ENCODE results near the gene CEP112. TPM values are rescaled to one million over a fixed set of nuclear protein-coding genes. Genes with fewer than 3 reads are reported as not detected.
"Not testable (repeated sequence)": the region's sequence is repeated elsewhere in the genome, so short reads cannot be mapped to it uniquely, and the experiment has no call there.

CEP112 gene
- total RNA-seq, 1 donor from 2014 or later, result 15.8 TPM

DNA sequence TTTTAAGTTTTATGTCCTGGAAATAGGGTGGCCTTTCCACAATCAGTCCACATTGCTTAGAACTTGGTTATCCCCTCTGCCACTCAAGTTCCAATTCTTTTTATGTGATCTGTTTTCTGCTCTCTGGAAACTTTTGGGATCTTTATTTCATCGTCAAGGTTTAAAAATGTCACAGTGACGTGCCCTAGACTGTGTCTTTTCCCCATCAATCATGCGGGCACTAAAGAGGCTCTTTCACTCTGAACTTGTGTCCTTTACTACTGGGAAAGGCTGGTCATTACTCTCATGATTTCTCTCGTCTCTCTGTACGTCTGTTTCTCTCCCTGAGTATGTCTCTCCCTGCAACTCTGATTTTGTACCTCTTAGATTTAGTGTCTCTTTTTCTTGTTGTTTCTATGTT lies 440.7 kb downstream of the CEP112 start:
- no peak for DNase-seq (ENCODE audit: extremely low read depth, low read depth, low spot score)

DNA sequence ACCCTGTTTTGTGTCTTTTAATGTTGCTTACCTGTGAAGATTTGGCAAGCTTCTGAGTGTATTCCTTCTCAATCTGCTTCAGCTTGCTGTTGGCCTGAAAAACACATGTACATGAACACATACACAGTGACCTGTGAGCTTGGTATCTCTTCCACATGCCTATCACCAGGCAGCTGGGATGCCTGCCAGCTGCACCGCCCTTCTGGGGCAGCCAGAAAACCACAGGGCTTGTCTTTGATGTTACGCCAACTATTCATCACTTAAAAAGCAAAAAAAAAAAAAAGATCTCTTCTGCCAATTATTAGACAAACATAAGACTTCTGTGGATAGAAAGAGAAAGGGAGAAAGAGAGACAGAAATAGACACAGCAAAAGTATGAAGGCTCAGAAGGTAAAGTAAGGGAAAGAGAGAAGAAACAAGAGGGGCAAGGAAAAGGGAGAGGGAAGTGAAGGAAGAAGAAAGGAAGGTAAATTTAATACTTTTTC lies 441.3 kb downstream of the CEP112 start:
- DNase-seq (ENCODE audit: extremely low read depth, low read depth, low spot score), result no peak

DNA sequence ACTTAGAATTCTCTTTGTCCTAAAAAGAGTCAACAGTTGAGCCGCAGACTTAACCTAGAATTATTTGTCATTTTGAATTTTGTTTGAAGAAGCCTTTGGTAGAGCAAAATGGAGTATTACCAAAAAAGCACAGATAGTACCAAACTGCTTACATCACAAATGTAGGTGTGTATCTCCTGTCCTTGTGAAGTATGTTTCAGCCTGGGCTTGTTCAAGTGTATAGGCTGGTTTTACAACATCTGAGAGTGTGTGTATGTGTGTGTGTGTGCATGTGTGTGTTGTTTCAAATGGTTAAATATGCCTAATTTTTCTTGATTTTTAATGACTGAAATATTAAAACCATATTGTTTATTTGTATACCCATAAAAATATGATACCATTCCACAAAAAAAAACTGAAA lies 441.8 kb downstream of the CEP112 start:
- no peak for DNase-seq (ENCODE audit: extremely low read depth, low read depth, low spot score)

DNA sequence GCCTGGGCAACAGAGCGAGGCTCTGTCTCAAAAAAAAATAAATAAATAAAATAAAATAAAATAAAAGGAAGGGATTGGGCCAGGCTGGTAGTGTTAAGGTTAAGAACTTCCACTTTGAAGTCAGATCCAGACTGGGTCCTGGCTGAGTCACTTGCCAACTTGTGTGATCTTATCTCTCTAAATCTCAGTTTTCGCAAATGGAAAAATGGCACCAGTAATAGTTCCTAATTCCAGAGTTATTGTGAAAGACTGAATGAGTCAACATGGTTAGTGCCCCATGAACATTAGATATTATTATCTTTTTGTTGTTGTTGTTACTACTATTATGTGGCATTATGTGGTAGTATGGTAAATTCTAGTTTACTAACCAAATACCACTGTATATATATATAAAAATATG lies 442.5 kb downstream of the CEP112 start:
- DNase-seq (ENCODE audit: extremely low read depth, low read depth, low spot score), result no peak

DNA sequence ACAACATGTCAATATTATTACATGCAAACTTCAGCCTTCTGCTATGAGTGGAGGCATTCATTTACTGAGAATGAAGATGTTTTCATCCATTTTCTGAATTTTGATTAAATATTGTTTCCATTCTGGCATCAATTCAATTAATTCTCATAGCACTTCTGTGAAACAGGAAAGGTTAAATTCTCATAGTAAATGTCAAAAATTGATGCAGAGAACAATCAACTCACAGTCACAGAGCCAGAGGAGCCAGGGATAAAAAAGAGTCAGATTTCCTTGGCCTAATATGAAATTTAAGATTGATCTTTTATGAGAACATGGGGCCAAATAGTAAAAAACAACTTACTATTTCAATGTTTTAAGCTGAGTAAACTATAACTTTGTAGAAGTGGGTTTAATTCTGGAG lies 446.7 kb downstream of the CEP112 start:
- no peak for DNase-seq (ENCODE audit: extremely low read depth, low read depth, low spot score)

DNA sequence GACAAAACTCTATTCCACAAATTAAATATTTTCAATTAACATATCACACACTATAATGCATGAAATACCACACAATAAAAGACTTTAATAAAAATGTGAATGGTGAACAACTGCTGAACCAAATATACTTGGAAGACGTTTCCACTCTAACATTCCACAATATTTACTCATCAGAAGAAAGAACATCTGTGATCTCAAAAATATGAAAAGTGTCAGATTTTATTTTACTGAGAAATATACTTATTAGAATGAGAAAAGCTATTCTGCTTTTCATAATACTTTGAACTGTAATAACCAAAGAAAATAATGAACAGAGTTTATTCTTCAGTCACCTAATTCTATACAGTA lies 448.7 kb downstream of the CEP112 start:
- DNase-seq (ENCODE audit: extremely low read depth, low read depth, low spot score), result no peak

DNA sequence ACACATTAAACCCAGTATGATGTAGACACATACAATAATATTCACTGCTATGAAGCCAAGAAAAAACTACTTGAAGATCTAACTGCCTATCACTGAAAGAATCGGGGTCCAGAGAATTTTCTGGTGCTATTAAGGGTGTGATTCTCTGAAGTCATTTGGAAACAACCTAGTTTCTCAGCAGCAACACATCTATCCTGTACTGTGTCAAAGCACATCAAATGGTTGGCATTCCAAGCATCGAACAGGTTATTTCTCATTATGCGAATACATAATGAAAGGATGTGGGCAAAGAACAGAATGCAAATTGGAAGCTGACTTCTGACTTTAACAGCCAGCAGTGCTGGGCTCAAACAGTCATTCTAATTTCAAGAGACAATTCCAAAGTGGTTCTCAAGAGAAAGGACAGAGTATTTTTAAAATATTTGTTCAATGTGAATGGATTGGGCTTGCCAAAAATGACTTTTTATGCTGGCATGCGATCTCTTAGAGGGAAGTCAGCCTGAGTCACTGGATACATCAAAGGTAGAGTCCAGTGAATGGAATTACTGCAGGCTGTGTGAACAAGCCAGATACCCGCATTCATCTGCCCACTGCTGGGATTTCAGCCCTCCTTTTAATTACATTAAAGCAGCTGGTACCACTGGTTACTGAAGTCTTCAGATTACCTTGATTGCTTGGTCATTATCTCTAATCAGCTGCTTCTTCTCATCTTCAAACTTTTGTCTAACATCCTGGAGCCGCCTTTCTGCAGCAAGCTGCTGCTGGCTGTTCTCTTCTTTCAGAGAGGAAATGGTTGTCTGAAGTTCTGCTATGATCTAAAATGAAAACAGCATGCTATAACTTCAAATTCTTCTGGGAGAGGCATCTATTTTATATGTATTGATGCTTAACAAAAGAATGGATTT lies 449.3 kb downstream of the CEP112 start:
- no peak for DNase-seq (ENCODE audit: extremely low read depth, low read depth, low spot score)

DNA sequence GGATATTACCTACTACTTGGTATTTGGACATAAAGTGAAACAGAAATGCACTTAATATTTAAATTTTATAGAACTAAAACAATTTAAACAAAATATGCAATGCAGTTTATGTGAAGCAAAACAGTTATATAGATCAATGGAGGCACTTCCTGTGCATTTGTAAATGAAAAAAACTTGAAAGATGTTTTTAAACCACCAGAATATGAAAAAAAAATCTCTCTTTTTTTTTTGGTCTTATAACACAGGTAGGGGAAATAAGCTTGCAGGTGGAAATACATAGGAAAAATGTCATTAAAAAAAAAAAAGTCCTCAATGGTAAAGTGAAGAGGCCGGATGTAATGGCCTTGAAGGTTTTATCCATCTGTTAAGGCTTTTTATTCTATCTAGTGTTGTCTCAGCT lies 450.2 kb downstream of the CEP112 start:
- DNase-seq (ENCODE audit: extremely low read depth, low read depth, low spot score), result no peak

DNA sequence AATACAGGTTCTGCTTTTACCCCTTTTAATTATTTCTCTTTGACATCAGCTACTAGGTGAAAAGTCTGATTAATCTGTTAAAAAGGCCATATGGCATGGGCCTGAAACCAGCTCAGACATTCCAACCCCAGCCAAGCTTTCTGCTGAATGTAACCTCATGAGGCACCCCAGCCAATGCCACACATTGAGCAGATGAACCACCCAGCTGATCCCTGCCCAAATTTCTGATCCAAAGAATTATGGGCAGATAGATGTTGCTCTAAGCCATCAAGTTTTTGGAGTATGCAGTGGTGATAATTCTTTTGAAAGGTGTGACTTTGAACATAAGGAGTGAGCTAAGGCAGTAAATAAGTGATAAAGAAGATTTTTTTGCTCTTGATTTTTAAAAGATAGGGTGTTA lies 452.9 kb downstream of the CEP112 start:
- DNase-seq (ENCODE audit: extremely low read depth, low read depth, low spot score), result no peak

DNA sequence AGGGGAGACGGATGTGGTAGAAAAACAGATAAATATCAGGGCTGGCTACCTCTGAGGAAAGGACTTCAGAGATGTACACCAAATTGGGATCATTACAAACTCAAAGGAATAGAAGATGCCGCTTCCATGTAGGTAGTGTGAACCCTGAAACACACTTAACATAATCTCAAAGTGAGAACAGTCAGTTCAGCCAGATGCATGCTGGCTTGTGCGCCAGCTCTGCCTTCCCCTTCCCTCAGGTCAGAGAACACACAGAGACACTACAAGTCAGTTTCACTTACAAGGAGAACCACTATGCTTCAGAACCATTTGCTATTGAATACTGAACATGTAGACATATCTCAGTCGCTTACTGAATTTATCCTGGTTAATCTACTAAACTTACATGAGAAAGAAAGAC lies 454.5 kb downstream of the CEP112 start:
- DNase-seq (ENCODE audit: extremely low read depth, low read depth, low spot score), result no peak

DNA sequence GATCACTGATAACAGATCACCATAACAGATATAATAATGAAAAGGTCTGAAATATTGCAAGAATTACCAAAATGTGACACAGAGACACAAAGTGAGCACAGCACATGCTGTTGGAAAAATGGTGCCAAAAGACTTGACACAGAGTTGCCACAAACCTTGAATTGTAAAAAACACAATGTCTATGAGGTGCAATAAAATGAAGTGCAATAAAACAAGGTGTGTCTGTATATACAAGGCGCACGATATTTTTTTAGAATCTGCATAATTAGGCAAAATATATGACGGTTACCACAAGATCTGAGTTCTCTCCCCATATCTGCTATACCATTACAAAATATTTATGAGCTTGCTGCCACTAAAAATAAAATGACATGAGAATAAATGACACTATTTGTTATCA lies 458.6 kb downstream of the CEP112 start:
- no peak for DNase-seq (ENCODE audit: extremely low read depth, low read depth, low spot score)

DNA sequence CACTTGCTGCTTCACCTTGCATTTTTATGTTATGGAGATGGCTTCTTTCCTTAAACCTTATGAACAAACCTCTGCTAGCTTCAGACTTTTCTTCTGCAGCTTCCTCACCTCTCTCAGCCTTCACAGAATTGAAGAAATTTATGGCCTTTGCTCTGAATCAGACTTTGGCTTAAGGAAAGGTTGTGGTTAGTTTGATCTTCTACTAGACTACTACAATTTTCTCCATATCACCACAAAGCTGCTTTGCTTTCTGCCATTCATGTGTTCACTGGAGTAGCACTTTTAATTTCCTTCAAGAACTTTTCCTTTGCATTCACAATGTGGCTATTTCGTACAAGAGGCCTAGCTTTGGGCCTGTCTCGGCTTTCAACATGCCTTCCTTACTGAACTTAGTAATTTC lies 459.3 kb downstream of the CEP112 start:
- not testable (repeated sequence) for DNase-seq (ENCODE audit: extremely low read depth, low read depth, low spot score)

DNA sequence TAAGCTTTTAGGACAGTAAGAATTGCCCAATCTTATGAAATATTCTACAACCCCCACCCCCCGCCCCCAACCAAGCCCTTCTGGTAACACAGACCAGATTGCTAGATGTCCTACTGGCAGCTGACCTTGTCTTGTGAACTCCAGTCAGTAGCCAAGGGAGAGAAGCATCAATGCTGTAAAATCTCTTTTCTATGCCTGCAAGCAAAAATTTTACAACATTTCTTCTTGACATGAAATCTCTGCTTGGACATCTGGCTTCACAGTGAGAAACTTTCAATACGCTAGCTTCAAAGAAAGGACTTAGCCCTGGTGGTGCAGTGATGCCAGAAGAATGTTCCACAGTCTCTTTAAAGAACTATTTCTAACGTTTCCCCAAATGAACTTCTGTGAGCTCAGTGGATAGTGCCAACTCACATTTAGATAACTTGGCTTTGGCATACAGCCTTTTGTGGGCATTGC lies 461.2 kb downstream of the CEP112 start:
- no peak for DNase-seq (ENCODE audit: extremely low read depth, low read depth, low spot score)

DNA sequence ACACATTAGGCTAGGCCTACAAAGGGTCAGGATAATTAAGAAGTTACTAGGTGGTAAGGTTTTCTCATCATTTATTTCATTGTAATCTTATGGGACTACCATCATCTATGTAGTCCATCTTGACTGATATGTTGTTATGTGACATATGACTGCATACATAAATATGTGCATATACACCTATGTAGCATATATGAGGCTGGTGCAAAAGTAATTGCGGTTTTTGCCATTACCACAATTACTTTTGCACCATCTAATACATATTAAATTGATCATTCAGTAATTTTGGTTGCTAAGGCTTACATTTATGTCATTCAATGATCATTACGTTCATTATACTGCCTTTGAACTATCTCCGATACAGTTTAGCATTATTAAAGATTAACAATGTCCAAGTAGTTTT lies 462.7 kb downstream of the CEP112 start:
- DNase-seq (ENCODE audit: extremely low read depth, low read depth, low spot score), result no peak

DNA sequence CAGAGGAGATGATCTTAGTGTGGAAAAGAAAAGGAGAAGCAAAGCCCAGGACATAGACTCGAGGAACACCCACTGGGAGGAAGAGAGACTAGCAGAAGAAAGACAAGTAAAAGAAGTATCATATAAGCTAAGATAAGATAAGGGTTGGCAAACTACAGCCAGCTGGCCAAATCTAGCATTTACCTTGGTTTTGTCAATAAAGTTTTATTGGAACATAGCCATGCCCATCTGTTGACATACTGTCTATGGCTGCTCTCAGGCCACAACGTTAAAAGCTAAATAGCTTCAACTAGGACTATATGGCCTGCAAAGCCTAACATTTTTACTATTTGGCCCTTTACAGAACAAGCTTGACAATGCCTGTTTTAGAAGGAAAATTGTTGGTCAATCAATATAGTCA lies 464.1 kb downstream of the CEP112 start:
- DNase-seq (ENCODE audit: extremely low read depth, low read depth, low spot score), result no peak

DNA sequence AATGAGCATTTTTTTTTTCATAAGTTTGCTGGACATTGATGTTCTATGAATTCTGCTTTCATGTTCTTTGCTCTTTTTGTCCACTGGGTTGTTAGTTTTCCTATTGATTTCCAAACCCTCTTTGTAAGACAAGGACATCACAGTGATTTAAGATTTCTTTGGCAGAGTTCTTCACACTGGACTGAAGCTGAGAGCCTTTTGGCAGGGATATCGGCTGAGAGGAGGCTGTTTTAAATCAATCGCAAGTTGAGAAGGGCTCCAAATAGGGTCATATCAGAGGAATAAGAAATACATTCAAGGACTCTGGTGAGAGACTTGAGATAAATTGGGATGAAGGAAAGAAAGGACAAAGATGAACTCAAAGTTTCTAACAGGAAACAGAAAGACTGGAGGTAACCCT lies 464.7 kb downstream of the CEP112 start:
- DNase-seq (ENCODE audit: extremely low read depth, low read depth, low spot score), result no peak

DNA sequence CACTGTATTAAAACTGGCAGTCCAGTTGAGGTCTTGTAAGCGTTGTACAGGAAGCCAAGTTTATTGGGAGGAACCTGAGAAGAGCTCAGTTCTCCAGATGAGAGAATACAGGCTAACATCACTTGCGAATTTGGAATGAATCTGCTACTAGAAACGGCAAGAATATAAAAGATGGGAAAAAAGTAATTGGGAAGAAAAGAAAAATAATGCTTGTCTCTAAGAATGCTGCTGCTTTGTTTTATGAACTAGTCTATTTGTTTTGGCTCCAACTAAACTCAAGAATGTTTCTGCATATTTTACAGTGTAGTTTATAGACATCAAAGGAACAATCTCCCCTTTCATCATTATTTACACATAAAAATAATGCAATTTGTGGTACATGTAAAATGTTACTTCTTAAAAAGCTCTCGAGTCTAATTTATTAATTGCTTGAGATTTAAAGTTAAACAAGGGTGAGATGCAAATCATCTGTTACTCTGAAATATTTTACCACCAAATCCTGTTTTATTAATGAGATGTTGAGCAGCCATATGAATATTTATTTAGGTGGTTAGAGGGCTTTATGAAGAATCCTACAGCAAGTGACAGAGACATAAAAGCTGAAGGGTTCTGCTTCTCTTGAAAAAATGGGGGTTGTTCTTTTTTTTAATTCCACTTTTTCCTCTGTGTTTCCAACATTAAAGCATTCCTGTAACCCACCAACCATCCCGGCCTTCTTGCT lies 468.3 kb downstream of the CEP112 start:
- DNase-seq (ENCODE audit: extremely low read depth, low read depth, low spot score), result no peak

DNA sequence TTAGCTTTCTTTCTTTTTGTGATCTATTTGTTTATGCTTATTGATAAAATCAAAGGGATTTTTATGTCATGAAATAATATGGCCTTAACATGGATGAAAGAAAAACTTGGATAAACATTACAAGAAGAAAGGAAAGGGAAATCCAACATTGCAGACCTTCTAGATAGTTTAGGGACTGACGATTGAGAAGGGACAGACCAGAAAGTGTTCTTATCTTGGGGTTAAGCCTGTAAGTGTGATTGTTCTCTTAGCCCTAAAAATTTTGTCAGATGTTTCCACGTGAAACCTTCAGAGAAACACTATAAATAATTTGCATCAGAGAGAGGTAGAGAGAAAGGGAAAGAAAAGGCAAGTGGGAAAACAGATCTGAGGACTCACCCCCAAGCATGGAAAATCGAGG lies 473.3 kb downstream of the CEP112 start:
- DNase-seq (ENCODE audit: extremely low read depth, low read depth, low spot score), result no peak

DNA sequence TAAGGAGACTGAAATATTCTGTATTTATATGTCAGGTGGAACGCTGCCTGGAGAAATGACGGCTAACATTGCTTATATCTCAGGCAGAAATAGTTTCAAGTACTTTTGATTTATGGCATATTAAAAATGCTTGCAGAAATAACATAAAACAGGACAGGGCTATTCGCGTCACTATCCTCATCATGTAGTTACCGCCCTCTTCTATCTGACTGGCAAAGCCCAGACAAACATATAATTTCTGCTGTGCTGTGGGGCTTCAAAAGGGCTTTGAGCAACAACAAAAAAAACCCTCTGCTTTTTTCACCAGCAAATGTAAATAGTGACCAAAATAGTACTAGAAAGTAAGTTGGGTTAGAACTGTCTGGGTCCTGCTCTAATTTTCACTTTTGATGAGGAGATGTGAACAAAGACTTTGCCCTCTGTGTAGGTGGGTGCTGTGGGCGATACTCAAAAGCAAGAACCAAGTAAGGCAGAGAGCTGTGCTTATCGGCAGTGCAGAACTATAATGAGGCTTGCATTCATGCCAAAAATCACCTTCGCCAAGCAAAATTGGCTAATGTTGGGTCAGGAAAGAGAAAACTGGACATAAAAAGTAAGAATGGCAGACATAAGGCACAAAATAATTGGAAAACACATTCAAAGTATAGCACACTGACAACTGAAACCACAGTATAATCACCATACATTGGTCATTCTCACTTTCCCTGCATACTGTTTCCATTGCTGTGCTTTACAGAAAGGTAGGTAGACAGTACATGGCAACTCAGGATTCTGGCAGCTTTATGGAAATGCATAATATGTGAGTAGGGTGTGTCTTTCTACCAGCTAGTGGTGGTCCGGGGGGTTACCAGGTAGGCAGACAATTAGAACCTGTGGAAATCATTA lies 479.3 kb downstream of the CEP112 start:
- no peak for DNase-seq (ENCODE audit: extremely low read depth, low read depth, low spot score)

DNA sequence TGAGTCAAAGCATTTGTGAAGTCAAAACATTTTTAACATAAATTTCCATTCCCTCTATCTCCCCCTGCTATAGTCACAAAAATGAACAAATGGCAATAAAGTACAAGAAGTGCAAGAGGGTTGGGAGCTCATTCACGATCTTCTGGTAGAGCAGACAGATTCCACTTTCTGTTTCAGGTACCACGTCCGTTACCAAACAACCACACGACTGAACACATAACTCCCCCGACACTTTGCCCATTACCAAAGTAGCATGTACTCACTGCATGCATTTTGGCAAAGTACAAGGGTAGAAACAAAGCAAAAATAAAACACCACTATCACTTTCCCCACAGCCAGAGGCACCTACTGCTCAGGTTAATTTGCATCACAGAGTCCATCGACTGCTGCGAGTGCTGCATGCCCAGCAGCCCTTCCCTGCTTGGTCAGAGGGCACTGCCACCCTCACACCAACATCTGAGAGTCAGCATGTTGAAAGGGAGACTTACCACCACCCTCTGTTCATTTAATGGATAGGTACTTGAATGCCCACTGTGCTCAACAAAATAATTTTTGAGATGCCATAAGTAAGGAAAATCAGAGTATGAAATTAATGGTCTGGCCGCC lies 480.2 kb downstream of the CEP112 start:
- no peak for DNase-seq (ENCODE audit: extremely low read depth, low read depth, low spot score)

DNA sequence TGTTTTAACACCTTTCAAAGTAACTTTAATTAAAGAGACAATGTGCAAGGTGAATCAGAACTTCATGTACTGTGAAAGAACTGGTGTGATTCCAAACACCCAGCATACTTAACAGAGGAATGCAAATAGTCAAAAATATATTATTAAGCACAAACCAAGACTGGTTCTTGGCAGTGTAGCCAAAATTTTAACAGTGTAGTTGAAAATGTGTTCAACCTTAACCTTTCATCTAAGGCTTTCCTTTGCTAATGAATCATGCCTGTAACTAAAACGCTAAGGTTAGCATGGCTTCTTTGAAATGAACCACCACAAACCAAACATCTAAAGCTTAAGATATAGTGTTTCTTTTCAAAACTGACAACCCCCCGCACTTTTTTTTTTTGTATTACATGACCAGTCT lies 484.2 kb downstream of the CEP112 start:
- no peak for DNase-seq (ENCODE audit: extremely low read depth, low read depth, low spot score)

All from glomerular endothelial cell (primary cell).